ENCODE results near the gene ETV6. TPM values are rescaled to one million over a fixed set of nuclear protein-coding genes. Genes with fewer than 3 reads are reported as not detected.

The ETV6 gene
- total RNA-seq, 1 experiment from 2014 or later, result 14.1 TPM

- TF ChIP-seq ZBTB33 (IDR thresholded peaks at IDR 0.05; ENCODE audit: extremely low read depth, insufficient replicate concordance, low read length) (no peak), SRF (IDR thresholded peaks at IDR 0.05; ENCODE audit: low read depth) (no peak), MAX (IDR thresholded peaks at IDR 0.05) (no peak), RAD21 (IDR thresholded peaks at IDR 0.05; ENCODE audit: low read depth) (no peak), POLR2A (IDR thresholded peaks at IDR 0.05; ENCODE audit: borderline replicate concordance, extremely low read depth, insufficient read depth, insufficient read length) (no peak), FOSL1 (IDR thresholded peaks at IDR 0.05; ENCODE audit: low read depth) (no peak), SIN3A (IDR thresholded peaks at IDR 0.05; ENCODE audit: low read depth) (no peak)
Observed at GRCh38 chr12:11642785-11643184, 6.7 kb upstream of the ETV6 start (continued).

GRCh38 chr12:11645391-11645790 is 4.1 kb upstream of the ETV6 start:
- H3K9me3 ChIP-seq (ENCODE audit: control insufficient read depth in 1 of 2, insufficient read depth in 1 of 2, low read depth in 1 of 2, low read length in 2 of 2), result no peaks in the 10 kb centered on the region
- H3K79me2 ChIP-seq (ENCODE audit: insufficient read depth, low read length), result no peaks in the 10 kb centered on the region
- no peaks in the 10 kb centered on the region for H3K27me3 ChIP-seq (ENCODE audit: insufficient read depth, low read length)
- H3K9ac ChIP-seq (ENCODE audit: low read length), result no peak overlapping the region
- H2AFZ ChIP-seq (ENCODE audit: low read depth, low read length, poor library complexity, severe bottlenecking), result no peak overlapping the region
- H3K9me2 ChIP-seq (ENCODE audit: insufficient read depth), result no peaks in the 10 kb centered on the region
- H3K4me1 ChIP-seq (ENCODE audit: control insufficient read depth in 1 of 2, insufficient read depth in 2 of 2, low read length in 2 of 2), result peaks cover 6 to 11% of the 10 kb centered on the region in 2 experiments; a peak in 3 of 4 replicates
- no peak overlapping the region for H3K4me2 ChIP-seq (ENCODE audit: low read length)
- ATAC-seq (no peak), DNase-seq (ENCODE audit: low read depth, low spot score) (no peak)
- H3K4me3 ChIP-seq (replicated peaks in 1 of 2; ENCODE audit: low read depth in 1 of 2, low read length in 2 of 2), result no peak overlapping the region
- H3K36me3 ChIP-seq (ENCODE audit: control insufficient read depth in 1 of 2, insufficient read depth in 2 of 2, low read length in 2 of 2), result no peaks in the 10 kb centered on the region; a peak in 1 of 4 replicates
- TF ChIP-seq CEBPB (IDR thresholded peaks at IDR 0.05; ENCODE audit: low read depth), result no peak
- no peak for TF ChIP-seq EGR1 (IDR thresholded peaks at IDR 0.05; ENCODE audit: low read depth)
- ChIA-PET RAD21 (ENCODE audit: low non-redundant PET in 1 of 2, low total read pairs in 2 of 2, uncharacterized antibody in 2 of 2, unreplicated experiment in 2 of 2) (no interaction called here), CTCF (no interaction called here), POLR2A (no interaction called here)
- no peak overlapping the region for H3K27ac ChIP-seq (ENCODE audit: low read depth, low read length)
- H4K20me1 ChIP-seq (ENCODE audit: insufficient read depth), result no peaks in the 10 kb centered on the region
- intact Hi-C loops (cut with micrococcal nuclease), result no loop called here
- BruUV-seq (replicated peaks), result no TSS peak
